Neural progenitor cell (in vitro differentiated cells): Measurements from ENCODE around the gene SLC16A6. TPM values are rescaled to one million over a fixed set of nuclear protein-coding genes. Genes with fewer than 3 reads are reported as not detected.

Source experiments
- DNase-seq: peaks from one replicate; pipeline ENCODE4 v3.0.0-alpha.2; 2016; ENCODE audit warnings: low spot score
- H2AFZ ChIP-seq: fragments of 200-600 bp; sonication (generic); replicated peaks from 2 replicates; pipeline ENCODE4 v1.6.1; 2016; ENCODE audit warnings: antibody characterized with exemption
- H3F3A ChIP-seq: fragments of 200-600 bp; sonication (generic); 2 replicates; pipeline ENCODE4 v1.6.1; 2016; ENCODE audit warnings: antibody characterized with exemption, low read depth
- H3K27ac ChIP-seq: fragments of 200-600 bp; sonication (generic); 2 replicates; pipeline ENCODE4 v1.5.1; 2016; ENCODE audit warnings: mild to moderate bottlenecking
- H3K27me3 ChIP-seq: fragments of 200-600 bp; sonication (generic); 2 replicates; pipeline ENCODE4 v1.6.1; 2016; ENCODE audit warnings: mild to moderate bottlenecking, moderate library complexity
- H3K36me3 ChIP-seq: fragments of 200-600 bp; sonication (generic); 2 replicates; pipeline ENCODE4 v1.5.1; 2016
- H3K4me1 ChIP-seq: fragments of 200-600 bp; sonication (generic); 2 replicates; pipeline ENCODE4 v1.6.1; 2016; ENCODE audit warnings: mixed run types
- H3K4me2 ChIP-seq: fragments of 200-600 bp; sonication (generic); 2 replicates; pipeline ENCODE4 v1.6.1; 2016
- H3K4me3 ChIP-seq: fragments of 200-600 bp; sonication (generic); 2 replicates; pipeline ENCODE4 v1.5.1; 2016
- H3K79me2 ChIP-seq: fragments of 200-600 bp; sonication (generic); 2 replicates; pipeline ENCODE4 v1.6.1; 2016; ENCODE audit warnings: low read depth
- H3K9ac ChIP-seq: fragments of 200-600 bp; sonication (generic); 2 replicates; pipeline ENCODE4 v1.6.1; 2016
- H3K9me3 ChIP-seq: fragments of 200-600 bp; sonication (generic); 2 replicates; pipeline ENCODE4 v1.5.1; 2016; ENCODE audit warnings: low read depth
- H4K20me1 ChIP-seq: fragments of 200-600 bp; sonication (generic); 2 replicates; pipeline ENCODE4 v1.6.1; 2016; ENCODE audit warnings: low read depth
- H3K27ac Mint-ChIP-seq: 3 replicates; pipeline ENCODE4 v1.8.0; 2021; ENCODE audit warnings: mixed read lengths
- H3K27me3 Mint-ChIP-seq: 2 replicates; pipeline ENCODE4 v1.8.0; 2022; ENCODE audit warnings: low read depth, mild to moderate bottlenecking, inconsistent platforms, moderate library complexity, mixed read lengths; ENCODE audit not compliant: insufficient read depth
- H3K36me3 Mint-ChIP-seq: 3 replicates; pipeline ENCODE4 v1.8.0; 2021; ENCODE audit warnings: mixed read lengths
- H3K4me1 Mint-ChIP-seq: 3 replicates; pipeline ENCODE4 v1.8.0; 2021; ENCODE audit warnings: mixed read lengths
- H3K4me3 Mint-ChIP-seq: 3 replicates; pipeline ENCODE4 v1.8.0; 2021; ENCODE audit warnings: mild to moderate bottlenecking, moderate library complexity, mixed read lengths
- H3K9me3 Mint-ChIP-seq: 3 replicates; pipeline ENCODE4 v1.8.0; 2020; ENCODE audit warnings: mixed read lengths
- EZH2 ChIP-seq: fragments of 200-600 bp; sonication (generic); IDR thresholded peaks from 2 replicates; pipeline ENCODE4 v1.6.1; 2017; ENCODE audit warnings: antibody characterized with exemption, mild to moderate bottlenecking, moderate library complexity
- EZH2phosphoT487 ChIP-seq: fragments of 200-600 bp; sonication (generic); IDR thresholded peaks from 2 replicates; pipeline ENCODE4 v1.6.1; 2017; ENCODE audit warnings: antibody characterized with exemption
- total RNA-seq: library from RNA; depleted of rRNA; stranded (reverse); fragments of >200 nt; gene quantifications from 2 replicates; pipeline ENCODE4 v1.2.3, GENCODE V29; 2015; ENCODE audit warnings: low replicate concordance
- TF ChIP-seq, protein P1 (sequence below): fragments of 200-600 bp; sonication (generic); IDR thresholded peaks from 2 replicates; pipeline ENCODE4 v1.5.1; 2017; ENCODE audit warnings: antibody characterized with exemption, mild to moderate bottlenecking

Gene SLC16A6
- total RNA-seq, 1 donor from 2014 or later = 0.19 TPM

GRCh38 chr17:68324114-68324513, 33.2 kb upstream of the SLC16A6 start:
- Mint-ChIP-seq H3K36me3 (no peaks in the 10 kb centered on the region), H3K9me3 (peaks cover 19% of the 10 kb centered on the region), H3K4me1 (peaks cover 28% of the 10 kb centered on the region), H3K4me3 (no peak overlapping the region), H3K27me3 (peaks cover 9% of the 10 kb centered on the region), H3K27ac (no peak overlapping the region)
- no peak overlapping the region for H2AFZ ChIP-seq
- no peak overlapping the region for H3K4me3 ChIP-seq
- H3K9me3 ChIP-seq = no peaks in the 10 kb centered on the region
- H3K9ac ChIP-seq = no peak overlapping the region
- no peaks in the 10 kb centered on the region for H3K27me3 ChIP-seq
- no peak overlapping the region for H3K4me2 ChIP-seq
- TF ChIP-seq, protein P1, sequence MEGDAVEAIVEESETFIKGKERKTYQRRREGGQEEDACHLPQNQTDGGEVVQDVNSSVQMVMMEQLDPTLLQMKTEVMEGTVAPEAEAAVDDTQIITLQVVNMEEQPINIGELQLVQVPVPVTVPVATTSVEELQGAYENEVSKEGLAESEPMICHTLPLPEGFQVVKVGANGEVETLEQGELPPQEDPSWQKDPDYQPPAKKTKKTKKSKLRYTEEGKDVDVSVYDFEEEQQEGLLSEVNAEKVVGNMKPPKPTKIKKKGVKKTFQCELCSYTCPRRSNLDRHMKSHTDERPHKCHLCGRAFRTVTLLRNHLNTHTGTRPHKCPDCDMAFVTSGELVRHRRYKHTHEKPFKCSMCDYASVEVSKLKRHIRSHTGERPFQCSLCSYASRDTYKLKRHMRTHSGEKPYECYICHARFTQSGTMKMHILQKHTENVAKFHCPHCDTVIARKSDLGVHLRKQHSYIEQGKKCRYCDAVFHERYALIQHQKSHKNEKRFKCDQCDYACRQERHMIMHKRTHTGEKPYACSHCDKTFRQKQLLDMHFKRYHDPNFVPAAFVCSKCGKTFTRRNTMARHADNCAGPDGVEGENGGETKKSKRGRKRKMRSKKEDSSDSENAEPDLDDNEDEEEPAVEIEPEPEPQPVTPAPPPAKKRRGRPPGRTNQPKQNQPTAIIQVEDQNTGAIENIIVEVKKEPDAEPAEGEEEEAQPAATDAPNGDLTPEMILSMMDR = no peak
- no peak for TF ChIP-seq EZH2phosphoT487
- H3K4me1 ChIP-seq = no peaks in the 10 kb centered on the region
- no peaks in the 10 kb centered on the region for H3F3A ChIP-seq
- H3K27ac ChIP-seq = no peak overlapping the region
- no peak for DNase-seq
- no peaks in the 10 kb centered on the region for H4K20me1 ChIP-seq
- no peaks in the 10 kb centered on the region for H3K36me3 ChIP-seq
- H3K79me2 ChIP-seq = no peaks in the 10 kb centered on the region

DNA sequence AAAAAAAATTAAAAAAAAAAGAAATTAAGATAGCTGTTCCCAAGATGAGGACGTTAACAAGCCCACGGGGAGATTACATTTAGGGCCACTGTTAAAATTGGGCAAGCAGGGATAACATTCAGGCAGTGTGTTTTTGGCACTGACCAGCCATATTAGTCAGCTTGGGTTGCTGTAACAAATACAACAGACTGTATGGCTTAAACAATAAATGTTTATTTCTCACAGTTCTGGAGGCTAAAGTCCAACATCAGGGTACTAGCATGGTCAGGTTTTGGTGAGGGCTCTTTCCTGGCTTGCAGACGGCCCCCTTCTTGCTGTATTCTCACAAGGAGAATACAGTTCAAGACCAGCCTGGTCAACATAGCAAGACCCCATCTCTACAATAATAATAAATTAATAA, 31.7 kb upstream of the SLC16A6 start:
- Mint-ChIP-seq H3K36me3 (no peaks in the 10 kb centered on the region), H3K4me1 (peaks cover 40% of the 10 kb centered on the region), H3K27me3 (peaks cover 6% of the 10 kb centered on the region), H3K4me3 (no peak overlapping the region), H3K9me3 (peaks cover 10% of the 10 kb centered on the region), H3K27ac (no peak overlapping the region)
- no peaks in the 10 kb centered on the region for H3K4me1 ChIP-seq
- TF ChIP-seq, protein P1 = no peak
- TF ChIP-seq EZH2 (no peak), EZH2phosphoT487 (no peak)
- no peaks in the 10 kb centered on the region for H3K27me3 ChIP-seq
- no peak overlapping the region for H2AFZ ChIP-seq
- no peaks in the 10 kb centered on the region for H4K20me1 ChIP-seq
- H3K9me3 ChIP-seq = no peaks in the 10 kb centered on the region
- H3K36me3 ChIP-seq = no peaks in the 10 kb centered on the region
- no peak overlapping the region for H3K4me2 ChIP-seq
- no peaks in the 10 kb centered on the region for H3F3A ChIP-seq
- no peak overlapping the region for H3K9ac ChIP-seq
- DNase-seq = no peak
- H3K79me2 ChIP-seq = no peaks in the 10 kb centered on the region
- no peak overlapping the region for H3K27ac ChIP-seq
- H3K4me3 ChIP-seq = no peak overlapping the region

GRCh38 chr17:68321556-68321954, 30.6 kb upstream of the SLC16A6 start:
- H3K27ac Mint-ChIP-seq = no peak overlapping the region
- no peaks in the 10 kb centered on the region for H3K9me3 ChIP-seq
- no peaks in the 10 kb centered on the region for H4K20me1 ChIP-seq
- H3K4me2 ChIP-seq = no peak overlapping the region
- no peaks in the 10 kb centered on the region for H3K36me3 ChIP-seq
- peaks cover 44% of the 10 kb centered on the region for H3K4me1 Mint-ChIP-seq
- no peaks in the 10 kb centered on the region for H3K79me2 ChIP-seq
- TF ChIP-seq EZH2 (no peak), EZH2phosphoT487 (no peak)
- TF ChIP-seq, protein P1 = no peak
- no peak overlapping the region for H2AFZ ChIP-seq
- H3K36me3 Mint-ChIP-seq = no peaks in the 10 kb centered on the region
- H3K27ac ChIP-seq = no peak overlapping the region
- H3K4me1 ChIP-seq = no peaks in the 10 kb centered on the region
- H3F3A ChIP-seq = no peaks in the 10 kb centered on the region
- no peak for DNase-seq
- no peak overlapping the region for H3K9ac ChIP-seq
- H3K27me3 Mint-ChIP-seq = peaks cover 2% of the 10 kb centered on the region
- H3K9me3 Mint-ChIP-seq = peaks cover 2% of the 10 kb centered on the region
- H3K27me3 ChIP-seq = no peaks in the 10 kb centered on the region
- H3K4me3 Mint-ChIP-seq = no peak overlapping the region
- no peak overlapping the region for H3K4me3 ChIP-seq
